Progenitor cell of endocrine pancreas (in vitro differentiated cells): ENCODE data around the gene TANGO6. TPM values are rescaled to one million over a fixed set of nuclear protein-coding genes. Genes with fewer than 3 reads are reported as not detected.

Experiments used
- DNase-seq: peaks from one replicate; pipeline ENCODE4 v3.0.0; 2021; ENCODE audit warnings: low spot score; ENCODE audit not compliant: unreplicated experiment
- H3K27ac Mint-ChIP-seq: 2 replicates; pipeline ENCODE4 v1.8.0; 2021; ENCODE audit warnings: mild to moderate bottlenecking, moderate library complexity, mixed read lengths
- H3K27me3 Mint-ChIP-seq: 2 replicates; pipeline ENCODE4 v1.8.0; 2021; ENCODE audit warnings: mixed read lengths
- H3K36me3 Mint-ChIP-seq: 2 replicates; pipeline ENCODE4 v1.8.0; 2022; ENCODE audit warnings: mixed read lengths; ENCODE audit not compliant: insufficient read depth
- H3K4me1 Mint-ChIP-seq: 2 replicates; pipeline ENCODE4 v1.8.0; 2021; ENCODE audit warnings: low read depth, mixed read lengths
- H3K4me3 Mint-ChIP-seq: 2 replicates; pipeline ENCODE4 v1.8.0; 2021; ENCODE audit warnings: low read depth, mild to moderate bottlenecking, moderate library complexity, mixed read lengths
- H3K9me3 Mint-ChIP-seq: 2 replicates; pipeline ENCODE4 v1.8.0; 2021; ENCODE audit warnings: low read depth, mixed read lengths
- CTCF ChIP-seq: fragments of 200-600 bp; sonication (generic); IDR thresholded peaks from one replicate; pipeline ENCODE4 v1.5.0; 2021; ENCODE audit warnings: antibody characterized with exemption, mild to moderate bottlenecking; ENCODE audit not compliant: unreplicated experiment
- total RNA-seq: library from RNA; stranded (reverse); gene quantifications from 2 replicates; pipeline ENCODE4 v1.2.1, GENCODE V29; 2021

TANGO6 gene
- total RNA-seq, 1 donor from 2014 or later = 14.8 TPM

- no peak overlapping the region for H3K4me3 Mint-ChIP-seq
- no peak for DNase-seq
- no peak overlapping the region for H3K27ac Mint-ChIP-seq
- no peak for TF ChIP-seq CTCF
- H3K4me1 Mint-ChIP-seq = no peaks in the 10 kb centered on the region
- H3K36me3 Mint-ChIP-seq = no peaks in the 10 kb centered on the region
- H3K27me3 Mint-ChIP-seq = no peaks in the 10 kb centered on the region
- H3K9me3 Mint-ChIP-seq = no peaks in the 10 kb centered on the region
Observed at GRCh38 chr16:68900009-68900408, 56.7 kb downstream of the TANGO6 start.

GRCh38 chr16:68902003-68902968 lies 59.0 kb downstream of the TANGO6 start:
- Mint-ChIP-seq H3K27ac (no peak overlapping the region), H3K4me3 (no peak overlapping the region), H3K4me1 (no peaks in the 10 kb centered on the region), H3K36me3 (no peaks in the 10 kb centered on the region), H3K9me3 (no peaks in the 10 kb centered on the region), H3K27me3 (no peaks in the 10 kb centered on the region)
- DNase-seq = peak; percentile 11
- peak; percentile 86 for TF ChIP-seq CTCF

DNA sequence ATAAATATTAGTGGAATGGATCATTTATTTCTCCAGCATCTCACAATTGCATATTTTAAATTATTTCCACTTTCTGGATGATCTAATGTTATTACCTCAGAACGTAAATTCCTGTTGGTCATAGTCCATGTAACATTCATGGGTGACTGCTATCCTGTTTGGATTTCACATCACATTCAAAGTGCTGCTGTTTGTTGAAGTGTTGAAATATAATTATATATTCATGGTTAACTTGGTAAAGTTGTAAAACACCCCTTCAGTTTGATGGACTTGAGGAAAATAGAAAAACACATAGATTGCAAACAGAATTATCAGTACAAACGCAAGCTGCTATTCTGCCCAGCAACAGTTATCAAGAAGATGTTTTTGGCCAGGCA lies 59.6 kb downstream of the TANGO6 start:
- H3K9me3 Mint-ChIP-seq = no peaks in the 10 kb centered on the region
- DNase-seq = no peak
- no peaks in the 10 kb centered on the region for H3K27me3 Mint-ChIP-seq
- TF ChIP-seq CTCF = no peak
- H3K4me3 Mint-ChIP-seq = no peak overlapping the region
- H3K4me1 Mint-ChIP-seq = peaks cover 2% of the 10 kb centered on the region
- no peak overlapping the region for H3K27ac Mint-ChIP-seq
- no peaks in the 10 kb centered on the region for H3K36me3 Mint-ChIP-seq

- Mint-ChIP-seq H3K9me3 (no peaks in the 10 kb centered on the region), H3K27me3 (no peaks in the 10 kb centered on the region), H3K4me3 (no peak overlapping the region), H3K4me1 (peaks cover 4% of the 10 kb centered on the region), H3K36me3 (no peaks in the 10 kb centered on the region), H3K27ac (no peak overlapping the region)
- TF ChIP-seq CTCF = no peak
- no peak for DNase-seq
Observed at GRCh38 chr16:68907297-68907696, 64.0 kb downstream of the TANGO6 start.

GRCh38 chr16:68907781-68908181 lies 64.5 kb downstream of the TANGO6 start:
- DNase-seq = no peak
- Mint-ChIP-seq H3K36me3 (no peaks in the 10 kb centered on the region), H3K4me1 (peaks cover 4% of the 10 kb centered on the region), H3K9me3 (no peaks in the 10 kb centered on the region), H3K4me3 (no peak overlapping the region), H3K27ac (no peak overlapping the region), H3K27me3 (no peaks in the 10 kb centered on the region)
- no peak for TF ChIP-seq CTCF
